Right hindlimb (tissue), 1 donor: ENCODE data around the gene APOLD1.
"Not testable (repeated sequence)": the region's sequence is repeated elsewhere in the genome, so short reads cannot be mapped to it uniquely, and the experiment has no call there.

Experiments
- DNase-seq: peaks from one replicate; pipeline ENCODE4 v3.0.0-alpha.2; 2018

Gene APOLD1, protein sequence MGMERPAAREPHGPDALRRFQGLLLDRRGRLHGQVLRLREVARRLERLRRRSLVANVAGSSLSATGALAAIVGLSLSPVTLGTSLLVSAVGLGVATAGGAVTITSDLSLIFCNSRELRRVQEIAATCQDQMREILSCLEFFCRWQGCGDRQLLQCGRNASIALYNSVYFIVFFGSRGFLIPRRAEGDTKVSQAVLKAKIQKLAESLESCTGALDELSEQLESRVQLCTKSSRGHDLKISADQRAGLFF

DNA sequence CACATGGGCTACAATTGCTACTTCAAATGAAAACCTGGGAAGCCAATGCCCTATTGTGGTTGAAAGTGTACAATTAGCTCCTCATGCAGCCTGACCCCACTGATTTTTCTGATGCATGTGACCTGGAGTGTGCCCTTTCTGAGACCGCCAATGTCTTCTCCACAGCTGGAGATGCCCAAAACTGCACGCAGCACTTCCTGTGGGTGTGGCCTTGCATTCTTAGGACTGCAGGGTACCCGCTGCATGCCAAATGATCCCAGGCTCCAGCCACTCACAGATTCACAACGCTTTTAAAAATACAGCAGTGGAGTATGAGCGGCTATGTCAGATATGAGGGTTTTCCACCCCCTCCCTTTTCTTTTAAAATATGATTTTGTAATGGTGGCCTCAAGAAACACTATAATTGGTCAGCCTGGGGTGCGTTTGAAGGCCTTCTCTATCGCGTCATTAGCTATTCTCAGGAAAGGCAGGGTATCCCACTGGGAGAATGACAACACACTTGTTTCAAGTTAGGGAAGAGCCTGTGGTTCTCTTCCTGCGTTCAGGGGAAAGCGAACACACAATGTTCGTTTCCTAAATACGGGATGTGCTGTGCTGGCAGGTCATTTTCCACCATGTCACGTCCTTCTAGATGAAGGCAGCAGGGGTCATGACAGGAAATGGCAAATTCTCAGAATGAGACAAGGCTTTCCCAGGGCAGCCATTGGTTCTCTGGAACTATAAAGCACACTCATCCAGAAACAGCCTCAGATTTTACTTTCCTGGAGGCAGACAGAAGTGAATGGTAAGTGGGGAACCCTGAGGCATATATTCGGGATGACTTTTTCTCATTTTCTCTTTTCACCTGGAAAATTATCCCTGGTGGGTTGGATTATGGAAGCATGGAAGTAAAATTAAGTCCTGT, at the start of gene APOLD1:
Gene APOLD1 (plus strand): TSS at position 749 of the 904 bp plus-strand sequence. CDS start 33 bp downstream, at position 782.
- peak; percentile 56 for DNase-seq

DNA sequence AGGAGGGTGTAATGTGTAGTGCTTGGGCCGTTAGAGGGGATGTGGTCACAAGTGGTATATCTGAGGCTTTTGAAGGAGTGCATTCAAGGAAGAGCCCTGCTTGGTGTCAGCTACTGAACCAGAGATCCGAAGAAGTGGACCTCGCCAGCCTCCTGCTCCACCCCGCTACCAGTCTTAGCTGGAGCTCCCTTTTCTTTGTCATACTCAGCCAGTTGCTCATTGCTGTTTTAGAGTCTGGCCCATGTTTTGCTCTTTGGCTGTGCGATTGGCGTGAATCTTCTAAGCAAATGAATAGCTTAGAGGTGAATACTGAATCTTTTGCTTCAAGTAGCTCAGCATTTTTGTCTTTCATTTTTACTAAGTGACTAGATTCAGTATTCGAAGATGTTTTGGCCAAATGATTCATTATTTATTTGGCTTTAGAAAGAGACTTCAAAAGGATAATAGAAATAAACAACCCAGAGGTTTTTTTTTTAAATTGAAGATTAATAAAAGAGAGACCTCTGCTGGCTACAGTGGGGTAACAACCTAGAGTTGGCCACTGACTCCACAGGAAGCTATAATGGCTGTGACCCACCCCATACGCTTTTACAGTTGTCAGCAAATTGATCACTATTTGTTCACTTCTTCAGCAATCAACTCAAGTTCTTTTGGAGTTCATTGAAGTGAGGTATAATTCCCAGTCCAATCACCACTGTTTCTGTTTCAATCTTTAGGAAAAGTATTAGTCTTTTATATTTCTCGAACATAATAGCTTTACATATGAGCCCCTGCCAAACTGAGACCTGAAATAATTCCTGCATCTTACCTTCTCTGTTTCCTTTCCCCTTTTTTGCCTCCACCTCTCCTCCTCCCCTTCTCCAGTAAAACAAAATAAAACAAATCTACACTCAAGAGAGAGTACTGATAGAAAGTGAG, 48.4 kb upstream of the APOLD1 start:
- no peak for DNase-seq

DNA sequence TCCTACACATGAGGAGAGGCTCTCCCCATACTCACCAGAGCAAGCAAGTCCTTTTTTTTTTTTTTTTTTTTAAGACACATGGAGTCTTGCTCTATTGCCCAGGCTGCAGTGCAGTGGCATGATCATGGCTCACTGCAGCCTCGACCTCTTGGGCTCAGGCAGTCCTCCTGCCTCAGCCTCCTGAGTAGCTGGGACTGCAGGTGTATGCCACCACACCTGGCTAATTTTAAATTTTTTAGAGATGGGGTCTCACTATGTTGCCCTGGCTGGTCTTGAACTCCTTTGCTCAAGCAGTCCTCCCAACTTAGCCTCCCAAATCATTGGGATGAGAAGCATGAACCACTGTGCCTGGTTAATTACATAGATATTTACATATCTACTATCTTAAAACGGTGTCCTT, 47.3 kb upstream of the APOLD1 start:
- not testable (repeated sequence) for DNase-seq

DNA sequence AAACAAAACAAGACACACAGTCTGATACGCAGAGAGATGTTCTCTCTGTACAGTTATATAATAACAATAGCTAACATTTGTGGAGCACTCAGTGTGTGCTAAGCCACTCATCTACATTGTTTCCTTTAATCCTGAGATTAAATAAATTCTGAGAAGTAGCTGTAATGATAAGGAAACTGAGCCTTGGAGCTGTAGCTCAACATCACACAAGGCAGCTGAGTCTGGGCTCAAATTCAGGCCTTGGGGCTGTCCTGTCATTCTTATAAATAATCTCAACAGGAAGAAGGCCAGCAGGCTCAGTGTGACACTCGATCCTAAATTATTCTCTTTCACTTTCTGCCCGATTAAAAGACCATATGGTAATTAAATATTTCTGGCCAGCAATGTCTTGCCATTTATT, 43.8 kb upstream of the APOLD1 start:
- DNase-seq = no peak

DNA sequence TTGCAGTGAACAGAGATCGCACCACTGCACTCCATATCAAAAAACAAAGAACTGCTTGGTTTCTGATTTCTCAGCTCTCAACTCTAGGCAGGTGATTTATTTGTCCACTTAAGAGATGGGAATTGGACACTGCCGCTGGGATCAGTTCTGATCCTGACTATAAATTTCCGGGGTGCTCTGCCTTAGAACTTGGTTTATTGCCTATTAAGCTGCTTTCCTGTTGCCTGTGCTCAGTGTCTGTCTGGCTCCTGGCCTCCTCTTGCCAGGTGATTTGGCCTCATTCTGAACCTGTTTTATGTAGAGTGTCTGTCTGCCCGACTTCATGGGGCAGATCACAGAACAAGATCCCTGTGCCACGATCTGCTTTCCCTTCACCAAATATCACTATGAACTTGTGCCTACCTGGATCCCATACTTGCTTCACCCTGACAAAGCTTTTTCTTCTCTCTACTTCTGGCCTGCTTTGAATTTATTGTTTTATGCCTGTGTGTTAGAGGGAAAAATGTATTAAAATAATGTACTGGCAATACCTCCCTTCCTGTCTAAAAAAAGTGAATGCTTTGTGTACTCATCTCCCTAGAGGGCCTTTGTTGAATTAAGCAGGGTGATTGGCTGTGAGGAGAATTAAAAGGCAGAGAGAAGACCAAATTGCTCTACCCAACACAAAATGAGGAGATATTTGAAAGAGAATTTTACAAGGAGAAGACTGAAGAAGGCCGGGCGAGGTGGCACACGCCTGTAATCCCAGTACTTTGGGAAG, 40.7 kb upstream of the APOLD1 start:
- DNase-seq = no peak

DNA sequence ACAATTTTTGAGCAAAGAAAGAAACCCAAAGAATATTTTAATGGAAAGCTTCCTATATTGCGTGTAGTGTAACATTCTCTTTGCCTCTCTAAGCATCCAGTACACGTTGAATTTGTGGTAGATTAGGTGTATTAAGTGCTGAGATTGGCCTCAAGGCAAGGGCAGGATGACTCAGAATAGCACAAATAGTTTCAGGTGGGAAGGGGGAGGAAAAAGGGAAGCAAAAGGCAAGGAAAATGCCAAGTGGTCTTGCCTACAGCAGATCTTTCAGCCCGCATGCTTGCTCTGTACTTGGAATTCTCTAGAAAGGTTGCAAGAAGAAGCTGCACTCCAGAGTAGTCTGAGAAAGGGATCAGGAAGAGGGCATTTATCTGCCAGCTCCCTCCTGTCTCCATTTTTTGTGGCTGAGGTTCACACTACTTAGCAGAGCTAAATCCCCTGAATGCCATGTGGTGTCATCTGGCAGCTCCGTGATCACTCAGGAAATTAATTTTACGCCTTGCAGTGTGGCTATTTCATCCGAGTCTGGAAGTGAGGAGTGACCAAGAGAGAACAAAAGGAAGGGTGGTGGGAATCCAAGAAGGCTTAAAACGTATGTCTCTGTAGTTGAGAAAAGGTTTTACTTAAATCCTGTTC, 39.8 kb upstream of the APOLD1 start:
- no peak for DNase-seq

DNA sequence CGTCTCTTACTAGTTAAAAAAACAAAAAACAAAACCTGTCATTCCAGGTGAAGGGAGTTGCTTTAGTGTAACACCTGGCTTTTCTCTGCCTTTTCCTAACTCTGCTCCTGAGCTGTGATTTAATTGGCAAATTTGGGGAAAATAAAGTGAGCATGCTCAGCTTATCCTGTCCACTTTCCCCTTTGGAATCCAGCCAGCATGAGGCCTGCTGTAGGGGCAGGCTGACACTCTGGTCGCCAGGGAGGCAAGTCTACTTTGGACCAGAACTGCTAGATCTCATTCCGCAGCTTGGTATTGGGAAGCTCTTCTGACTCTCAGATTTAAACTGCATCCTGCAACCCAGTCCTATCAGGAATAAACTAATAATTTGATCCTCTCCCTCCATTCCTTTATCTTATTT, 38.2 kb upstream of the APOLD1 start:
- no peak for DNase-seq

DNA sequence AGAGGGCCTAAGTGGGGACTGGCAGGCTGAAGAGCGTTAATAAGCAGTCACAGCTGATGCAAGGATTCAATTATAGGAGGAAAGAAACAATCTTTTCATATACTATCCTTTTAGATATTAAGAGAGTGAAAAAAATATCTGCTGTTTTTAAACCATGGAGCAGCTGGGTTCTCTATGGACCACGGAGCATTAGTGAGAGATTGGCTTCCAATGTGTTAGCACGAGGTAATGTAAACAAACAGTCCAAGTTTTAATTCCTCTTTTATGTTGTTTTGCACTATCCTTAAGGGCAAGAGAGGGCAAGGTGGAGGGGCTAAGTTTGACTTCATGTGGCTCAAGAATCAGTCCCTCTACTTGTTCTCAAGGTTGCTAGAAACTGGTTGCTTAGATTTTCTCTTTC, 37.4 kb upstream of the APOLD1 start:
- no peak for DNase-seq

DNA sequence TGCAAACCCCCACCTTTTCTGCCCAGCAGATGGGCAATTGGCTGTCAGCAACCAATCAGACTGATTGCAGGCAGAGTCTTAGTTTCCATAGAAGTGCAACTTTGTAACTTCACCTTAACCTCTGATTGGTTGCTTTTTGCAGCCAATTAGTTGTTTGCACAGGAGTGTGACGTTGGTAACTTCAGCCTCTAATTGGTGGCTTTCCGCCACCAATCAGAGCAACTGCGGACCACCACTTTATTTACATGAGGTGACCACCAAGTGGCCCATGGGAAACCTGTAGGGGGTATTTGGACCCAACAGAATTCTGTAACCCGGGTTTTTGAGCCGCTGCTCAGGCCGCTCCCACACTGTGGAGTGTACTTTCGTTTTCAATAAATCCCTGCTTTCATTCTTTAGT, 36.0 kb upstream of the APOLD1 start:
- no peak for DNase-seq

DNA sequence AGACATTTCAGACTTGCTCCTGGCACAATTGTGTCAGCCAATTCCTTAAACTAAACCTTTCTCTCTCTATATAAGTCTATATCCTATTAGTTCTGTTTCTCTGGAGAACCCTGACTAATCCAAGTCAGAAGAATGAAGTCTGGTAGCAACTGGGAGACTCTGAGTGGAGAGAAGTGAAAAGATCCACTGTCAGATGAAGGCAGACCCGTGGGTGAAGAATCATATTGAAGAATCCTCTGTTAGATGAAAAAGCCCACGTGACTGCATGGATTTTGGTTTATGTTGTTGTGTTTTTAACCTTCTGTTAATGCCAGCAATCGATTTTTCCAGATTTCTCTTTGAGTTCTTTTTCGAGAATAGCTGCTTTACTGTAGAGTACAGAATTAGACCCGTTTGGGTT, 29.5 kb upstream of the APOLD1 start:
- DNase-seq = no peak

DNA sequence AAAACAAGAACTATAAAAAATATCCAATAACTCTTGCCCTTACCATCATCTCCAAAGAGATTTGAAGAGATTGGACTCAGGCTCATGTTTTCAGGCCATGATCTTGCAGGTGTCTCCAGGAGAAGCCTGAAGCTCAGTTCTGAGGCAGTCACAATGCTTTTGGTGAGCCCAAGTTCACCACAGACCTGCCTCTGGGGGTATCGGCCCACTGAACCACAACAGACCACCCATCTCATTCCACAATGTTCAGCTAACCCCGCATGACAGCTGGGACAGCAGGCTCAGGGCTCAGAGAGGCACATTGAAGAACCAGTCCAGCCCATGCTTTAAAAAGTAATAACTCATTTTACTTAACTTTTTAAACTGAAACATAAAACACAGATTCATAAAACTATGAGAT, 28.3 kb upstream of the APOLD1 start:
- DNase-seq = no peak

DNA sequence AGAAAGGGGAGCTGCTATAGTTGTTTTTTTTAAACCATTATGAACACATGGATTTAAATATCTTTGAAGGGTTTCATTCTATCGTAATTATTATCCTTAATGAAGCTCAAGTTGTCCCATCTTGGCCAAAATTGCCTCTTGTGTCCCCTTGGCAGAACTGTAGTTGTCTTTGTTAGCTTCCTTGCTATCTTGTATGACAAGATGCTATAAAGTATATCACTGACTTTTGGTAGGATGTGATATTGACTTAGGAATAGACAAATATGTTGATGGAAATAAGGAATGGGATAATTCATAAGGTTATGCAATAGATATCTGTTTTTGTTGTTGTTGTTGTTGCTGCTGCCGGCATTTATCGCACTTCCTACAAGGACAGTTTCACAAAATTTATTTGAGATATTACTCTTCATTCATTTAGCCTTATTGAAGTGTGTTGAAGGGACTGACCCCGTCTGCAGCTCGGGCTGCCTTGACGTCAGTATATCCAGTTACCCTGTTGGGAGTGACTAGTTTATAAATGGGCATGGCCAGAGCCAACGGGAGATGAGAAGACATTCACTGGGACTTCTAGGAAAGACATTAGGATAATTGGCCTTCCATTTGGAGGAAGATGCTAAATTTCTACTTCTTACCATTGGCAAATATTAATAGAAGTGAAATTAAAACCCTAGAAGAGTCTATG, 26.1 kb upstream of the APOLD1 start:
- no peak for DNase-seq

DNA sequence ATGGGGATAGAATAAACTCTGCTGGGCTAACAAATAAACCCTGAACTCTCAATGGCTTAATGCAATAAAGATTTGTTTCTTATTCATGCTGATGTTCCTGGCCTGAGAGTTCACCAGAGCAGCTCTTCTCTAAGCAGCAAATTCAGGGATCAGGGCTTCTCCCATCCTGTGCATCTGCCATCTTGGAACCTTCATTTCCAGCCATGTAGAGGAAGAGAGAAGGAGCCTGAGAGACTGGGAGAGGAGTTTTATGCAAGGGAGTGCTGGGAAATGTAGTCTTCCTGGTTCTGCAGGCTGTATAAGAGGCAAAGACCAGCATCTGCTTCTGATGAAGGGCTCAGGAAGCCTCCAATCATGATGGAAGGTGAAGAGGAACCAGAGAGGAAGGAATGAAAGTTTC, 20.6 kb upstream of the APOLD1 start:
- no peak for DNase-seq

DNA sequence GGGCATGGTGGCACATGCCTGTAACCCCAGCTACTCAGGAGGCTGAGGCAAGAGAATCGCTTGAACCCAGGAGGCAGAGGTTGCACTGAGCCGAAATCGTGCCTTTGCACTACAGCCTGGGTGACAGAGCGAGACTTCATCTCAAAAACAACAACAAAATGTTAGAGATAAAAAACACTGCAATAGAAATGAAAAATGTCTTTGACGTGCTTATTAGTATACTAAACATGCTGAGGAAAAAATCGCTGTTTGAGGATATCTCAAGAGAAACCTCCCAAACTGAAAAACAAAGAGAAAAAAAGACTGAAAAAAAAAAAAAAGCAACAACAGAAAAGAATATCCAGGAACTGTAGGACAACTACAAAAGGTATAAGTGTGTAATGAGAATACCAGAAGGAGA, 15.2 kb upstream of the APOLD1 start:
- no peak for DNase-seq

DNA sequence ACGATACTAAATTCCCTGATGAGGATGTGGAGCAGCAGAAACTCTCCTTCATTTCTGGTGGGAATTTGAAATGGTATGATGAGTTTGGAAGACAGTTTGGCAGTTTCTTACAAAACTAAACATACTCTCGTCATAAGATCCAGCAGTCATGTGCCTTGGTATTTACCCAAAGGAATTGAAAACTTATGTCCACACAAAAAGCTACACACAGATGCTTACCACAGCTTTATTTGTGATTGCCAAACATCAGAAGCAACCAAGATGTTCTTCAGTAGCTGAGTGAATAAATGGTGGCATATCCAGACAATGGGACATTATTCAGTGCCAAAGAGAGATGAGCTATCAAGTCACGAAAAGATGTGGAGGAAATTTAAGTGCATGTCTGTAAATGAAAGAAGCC, 10.7 kb upstream of the APOLD1 start:
- no peak for DNase-seq

DNA sequence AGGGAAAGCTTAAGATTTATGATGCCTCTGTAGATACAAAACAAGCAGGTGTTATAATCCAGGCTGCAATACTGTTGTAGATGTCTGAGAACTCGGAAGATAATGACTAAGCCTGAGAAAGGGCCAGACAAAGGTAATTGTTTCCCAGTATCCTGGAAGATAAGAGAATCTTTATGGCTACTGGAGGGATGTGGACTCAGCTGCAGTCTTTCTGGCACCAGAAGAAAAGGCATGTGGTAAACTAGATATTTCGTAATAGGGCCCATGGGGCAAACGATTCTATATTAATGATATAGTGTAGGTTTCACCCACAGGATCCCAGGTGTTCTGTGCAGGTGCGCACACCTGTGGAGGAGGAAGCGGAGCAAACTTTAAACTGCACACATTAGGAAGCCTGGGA, 9.2 kb upstream of the APOLD1 start:
- no peak for DNase-seq

DNA sequence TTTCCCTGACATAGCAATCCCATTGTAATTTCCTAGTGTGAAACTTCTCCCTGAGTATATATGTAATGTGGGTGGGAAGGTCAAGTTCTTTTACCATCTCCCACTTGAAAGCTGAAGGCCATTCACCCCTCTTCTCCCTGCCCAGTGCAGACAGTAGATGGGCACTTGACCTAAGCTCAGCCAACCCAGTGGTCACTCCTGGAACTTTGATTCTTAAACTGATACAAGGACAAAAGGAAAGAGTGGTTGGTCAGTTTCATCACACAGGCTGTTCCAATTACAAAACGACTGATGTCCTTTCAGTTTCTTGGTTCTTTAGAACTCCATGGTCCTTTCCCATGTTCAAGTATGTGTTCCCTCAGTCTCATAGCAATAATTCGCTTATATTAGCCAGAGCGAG, 8.4 kb upstream of the APOLD1 start:
- no peak for DNase-seq

DNA sequence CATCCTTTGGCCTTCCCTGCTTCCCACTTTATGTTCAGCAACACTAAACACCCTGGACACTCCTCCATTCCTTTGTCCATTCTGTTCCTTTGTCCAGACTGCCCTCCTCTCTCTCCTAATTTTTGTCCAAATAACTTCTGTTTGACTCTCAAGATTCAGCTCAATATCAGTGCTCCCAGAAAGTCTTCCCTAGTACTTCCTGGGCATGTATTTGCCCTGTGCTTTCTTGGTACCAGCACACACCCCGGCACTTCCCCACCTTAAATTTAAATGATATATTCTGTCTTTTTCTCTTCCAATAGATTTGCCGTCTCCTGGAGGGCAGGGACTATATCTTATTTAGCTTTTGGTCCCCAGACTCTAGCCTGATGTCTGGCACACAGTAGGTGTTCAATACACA, 6.5 kb upstream of the APOLD1 start:
- DNase-seq = no peak

DNA sequence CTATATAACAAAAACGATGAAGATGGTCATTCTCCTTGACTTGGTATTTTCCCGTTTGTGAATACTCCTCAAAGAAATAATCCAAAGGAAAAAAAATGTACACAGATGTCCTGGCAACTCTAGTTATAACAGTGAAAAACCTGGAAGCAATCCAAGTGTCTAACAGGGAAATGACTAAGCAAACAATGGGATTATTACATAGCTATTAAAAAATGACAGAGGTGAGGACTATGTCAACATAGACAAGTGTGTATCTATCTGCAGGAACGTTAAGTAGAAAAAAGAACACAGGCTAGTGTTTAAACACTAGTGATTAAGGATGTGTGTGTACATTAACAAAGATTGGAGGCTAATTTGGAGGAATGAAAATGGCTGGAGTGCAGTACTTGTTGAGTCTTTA, 5.9 kb upstream of the APOLD1 start:
- DNase-seq = no peak

DNA sequence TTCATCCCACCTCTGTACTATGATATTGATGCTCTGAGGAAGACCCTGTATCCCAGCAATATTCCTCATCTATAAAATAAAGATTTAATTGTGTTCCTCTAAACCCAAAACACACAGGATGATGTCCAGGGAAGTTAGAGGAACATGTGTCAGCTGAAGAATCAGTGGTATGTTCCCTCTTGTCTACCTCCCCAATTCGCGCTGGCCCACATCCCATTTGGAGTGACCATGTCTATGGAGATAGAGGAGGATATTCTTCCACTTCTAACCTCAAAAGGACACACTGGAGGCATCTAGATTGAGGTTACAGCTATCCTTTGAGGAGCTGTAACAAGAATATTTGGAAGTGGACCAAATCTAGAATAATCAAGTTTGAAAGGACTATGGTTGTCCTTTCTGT, 1.3 kb upstream of the APOLD1 start:
- DNase-seq = no peak

DNA sequence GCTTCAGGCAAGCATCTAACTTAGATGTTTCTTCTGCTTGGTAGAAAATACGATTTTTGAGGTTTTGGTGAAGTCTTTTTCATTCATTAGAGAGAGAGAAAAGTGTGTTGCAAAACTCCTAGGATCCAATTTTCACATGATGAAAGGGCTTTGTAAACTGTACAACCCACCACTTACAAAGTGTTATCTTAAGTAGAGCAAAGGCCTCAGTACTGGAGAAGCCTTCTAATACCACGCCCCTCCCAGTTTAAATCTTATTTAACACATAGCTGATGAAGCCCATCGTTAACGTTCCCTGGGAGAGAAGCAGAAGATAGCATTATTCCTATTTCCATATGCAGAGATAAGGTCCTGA, 869 bp downstream of the APOLD1 start:
- DNase-seq = no peak
